CD4-positive, alpha-beta T cell (primary cell): ENCODE measurements around the gene NFIA. TPM values are rescaled to one million over a fixed set of nuclear protein-coding genes. Genes with fewer than 3 reads are reported as not detected.

ENCODE experiments used
- ATAC-seq: fragments of 200-7000 bp; cut with Tn5 transposase; one replicate; pipeline ENCODE4 v1.10.0; 2022; ENCODE audit warnings: mild to moderate bottlenecking; ENCODE audit not compliant: poor library complexity
- CTCF ChIA-PET: fragments of 350-600 bp; sonication (Branson Sonifier 250); formaldehyde crosslinking; loops from one replicate; lab custom pipeline; 2021; ENCODE audit warnings: antibody characterized with exemption, inconsistent platforms; lab: Charles Lee
- POLR2A ChIA-PET: fragments of 350-600 bp; sonication (Branson Sonifier 250); formaldehyde crosslinking; loops from one replicate; lab custom pipeline; 2021; ENCODE audit warnings: antibody characterized with exemption, inconsistent platforms; lab: Charles Lee
- DNase-seq, 14 experiments: peaks; one replicate each; pipeline ENCODE4 v3.0.0-alpha.2; 2013 to 2020; ENCODE audit warnings: mixed read lengths in 2 of 14
- H3K27ac ChIP-seq, 2 donors: one replicate each; pipeline versions ENCODE4 v1.5.1 to v1.7.0; 2013; ENCODE audit warnings: low read length in 2 of 2, low read depth in 1 of 2, mild to moderate bottlenecking in 1 of 2
- H3K27me3 ChIP-seq, 2 experiments: 1 replicate in 1 of 2; 2 replicates in 1 of 2; pipeline versions ENCODE4 v1.6.1 to v1.7.0; 2013; ENCODE audit warnings: low read length in 2 of 2, control low read depth in 1 of 2, mild to moderate bottlenecking in 1 of 2, moderate library complexity in 1 of 2; ENCODE audit not compliant: insufficient read depth in 2 of 2, control insufficient read depth in 1 of 2
- H3K36me3 ChIP-seq: one replicate; pipeline ENCODE4 v1.6.1; 2013; ENCODE audit warnings: low read length, control low read depth; ENCODE audit not compliant: insufficient read depth
- H3K4me1 ChIP-seq: one replicate; pipeline ENCODE4 v1.6.1; 2013; ENCODE audit warnings: low read length, control low read depth; ENCODE audit not compliant: insufficient read depth
- H3K4me3 ChIP-seq: one replicate; pipeline ENCODE4 v1.5.1; 2013; ENCODE audit warnings: mild to moderate bottlenecking, low read length, moderate library complexity
- H3K9me3 ChIP-seq, 2 experiments: 1 replicate in 1 of 2; 2 replicates in 1 of 2; pipeline versions ENCODE4 v1.6.1 to v1.7.0; 2013; ENCODE audit warnings: low read length in 2 of 2, mild to moderate bottlenecking in 2 of 2, control low read depth in 1 of 2, moderate library complexity in 1 of 2; ENCODE audit not compliant: control insufficient read depth in 1 of 2, insufficient read depth in 1 of 2
- H3K27ac Mint-ChIP-seq: one replicate; pipeline ENCODE4 v1.8.0; 2020; ENCODE audit warnings: mixed read lengths
- H3K27me3 Mint-ChIP-seq: one replicate; pipeline ENCODE4 v1.8.0; 2021; ENCODE audit warnings: mixed read lengths
- H3K36me3 Mint-ChIP-seq: one replicate; pipeline ENCODE4 v1.8.0; 2021; ENCODE audit warnings: low read depth, mixed read lengths
- H3K4me1 Mint-ChIP-seq: one replicate; pipeline ENCODE4 v1.8.0; 2021; ENCODE audit warnings: low read depth, mixed read lengths
- H3K4me3 Mint-ChIP-seq: one replicate; pipeline ENCODE4 v1.8.0; 2020; ENCODE audit warnings: mild to moderate bottlenecking, mixed read lengths
- H3K9me3 Mint-ChIP-seq: one replicate; pipeline ENCODE4 v1.8.0; 2020; ENCODE audit warnings: mixed read lengths
- intact Hi-C, 2 experiments: fragments of 100-400 bp; cut with DNase I in 1 of 2; cut with micrococcal nuclease in 1 of 2; formaldehyde crosslinking; loops; one replicate each; pipeline versions ENCODE4 v1.15.1 to v1.9.0; 2023 to 2025; cut with DNase I, micrococcal nuclease
- total RNA-seq, 174 experiments: library from RNA in 2 of 174; stranded (reverse) in 2 of 174; gene quantifications; one replicate each; pipeline ENCODE4 v1.2.3 and lab custom pipeline; 2021 to 2026
- TF ChIP-seq, protein P1 (sequence below): fragments of 200-600 bp; IDR thresholded peaks from one replicate; pipeline ENCODE4 v1.8.0; 2022; ENCODE audit warnings: antibody characterized with exemption, mild to moderate bottlenecking

Gene NFIA
- total RNA-seq, 2 experiments from 2014 or later = 4.8 to 5.9 TPM

GRCh38 chr1:61323681-61324328, 241.4 kb downstream of the NFIA start:
- CTCF ChIA-PET = no interaction called here
- TF ChIP-seq, protein P1, sequence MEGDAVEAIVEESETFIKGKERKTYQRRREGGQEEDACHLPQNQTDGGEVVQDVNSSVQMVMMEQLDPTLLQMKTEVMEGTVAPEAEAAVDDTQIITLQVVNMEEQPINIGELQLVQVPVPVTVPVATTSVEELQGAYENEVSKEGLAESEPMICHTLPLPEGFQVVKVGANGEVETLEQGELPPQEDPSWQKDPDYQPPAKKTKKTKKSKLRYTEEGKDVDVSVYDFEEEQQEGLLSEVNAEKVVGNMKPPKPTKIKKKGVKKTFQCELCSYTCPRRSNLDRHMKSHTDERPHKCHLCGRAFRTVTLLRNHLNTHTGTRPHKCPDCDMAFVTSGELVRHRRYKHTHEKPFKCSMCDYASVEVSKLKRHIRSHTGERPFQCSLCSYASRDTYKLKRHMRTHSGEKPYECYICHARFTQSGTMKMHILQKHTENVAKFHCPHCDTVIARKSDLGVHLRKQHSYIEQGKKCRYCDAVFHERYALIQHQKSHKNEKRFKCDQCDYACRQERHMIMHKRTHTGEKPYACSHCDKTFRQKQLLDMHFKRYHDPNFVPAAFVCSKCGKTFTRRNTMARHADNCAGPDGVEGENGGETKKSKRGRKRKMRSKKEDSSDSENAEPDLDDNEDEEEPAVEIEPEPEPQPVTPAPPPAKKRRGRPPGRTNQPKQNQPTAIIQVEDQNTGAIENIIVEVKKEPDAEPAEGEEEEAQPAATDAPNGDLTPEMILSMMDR = no peak

DNA sequence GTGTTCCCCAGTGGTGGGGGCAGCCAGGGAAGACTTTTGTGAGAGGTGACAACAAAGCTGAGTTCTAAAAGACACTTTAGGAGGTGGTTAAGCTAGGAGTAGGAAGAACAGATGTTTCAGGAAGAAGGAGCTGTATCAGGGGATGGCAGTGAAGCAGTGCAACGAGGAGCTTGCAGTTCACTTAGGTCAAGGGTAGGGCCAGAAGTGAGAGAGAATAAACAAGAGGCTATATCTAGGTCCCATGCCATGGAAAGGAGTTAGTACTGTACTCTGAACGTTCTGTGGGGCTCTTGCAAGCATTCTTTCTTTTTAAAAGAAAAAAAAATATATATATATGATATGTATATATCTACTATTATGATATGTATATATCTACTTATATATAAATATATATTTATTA, 244.4 kb downstream of the NFIA start:
- H3K9me3 ChIP-seq = no peaks in the 10 kb centered on the region
- ATAC-seq (no peak), DNase-seq (no peak)
- intact Hi-C loops = no loop called here
- Mint-ChIP-seq H3K4me1 (no peaks in the 10 kb centered on the region), H3K9me3 (peaks cover 2% of the 10 kb centered on the region), H3K36me3 (no peaks in the 10 kb centered on the region), H3K4me3 (no peak overlapping the region), H3K27ac (no peak overlapping the region), H3K27me3 (no peaks in the 10 kb centered on the region)
- no peak overlapping the region for H3K4me3 ChIP-seq
- no peaks in the 10 kb centered on the region for H3K27me3 ChIP-seq
- TF ChIP-seq, protein P1 = no peak
- POLR2A ChIA-PET = no interaction called here
- H3K27ac ChIP-seq = no peak overlapping the region
- H3K4me1 ChIP-seq = no peaks in the 10 kb centered on the region
- no peaks in the 10 kb centered on the region for H3K36me3 ChIP-seq
- CTCF ChIA-PET = no interaction called here

More at GRCh38 chr1:61323681-61324328, 241.4 kb downstream of the NFIA start:
- intact Hi-C loops = no loop called here
- H3K4me1 ChIP-seq = no peaks in the 10 kb centered on the region
- ATAC-seq (no peak), DNase-seq (no peak)
- H3K27me3 ChIP-seq = no peaks in the 10 kb centered on the region
- Mint-ChIP-seq H3K27me3 (no peaks in the 10 kb centered on the region), H3K4me3 (no peak overlapping the region), H3K36me3 (no peaks in the 10 kb centered on the region), H3K9me3 (peaks cover 2% of the 10 kb centered on the region), H3K27ac (no peak overlapping the region), H3K4me1 (no peaks in the 10 kb centered on the region)
- H3K36me3 ChIP-seq = no peaks in the 10 kb centered on the region
- H3K4me3 ChIP-seq = no peak overlapping the region
- no peaks in the 10 kb centered on the region for H3K9me3 ChIP-seq
- no peak overlapping the region for H3K27ac ChIP-seq
- POLR2A ChIA-PET = no interaction called here

DNA sequence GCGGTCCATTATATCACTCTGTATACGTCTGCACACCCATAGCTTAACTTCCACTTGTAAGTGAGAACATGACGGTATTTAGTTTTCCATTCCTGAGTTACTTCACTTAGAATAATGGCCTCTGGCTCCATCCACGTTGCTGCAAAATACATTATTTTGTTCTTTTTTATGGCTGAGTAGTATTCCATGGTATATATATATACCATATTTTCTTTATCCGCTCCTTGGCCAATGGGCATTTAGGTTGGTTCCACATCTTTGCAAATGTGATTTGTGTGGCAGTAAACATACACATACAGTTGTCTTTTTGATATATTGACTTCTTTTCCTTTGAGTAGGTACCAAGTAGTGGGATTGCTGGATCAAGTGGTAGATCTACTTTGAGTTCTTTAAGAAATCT, 245.1 kb downstream of the NFIA start:
- Histone ChIP-seq H3K4me3 (no peak overlapping the region), H3K27me3 (no peaks in the 10 kb centered on the region), H3K36me3 (no peaks in the 10 kb centered on the region), H3K27ac (no peak overlapping the region), H3K9me3 (no peaks in the 10 kb centered on the region), H3K4me1 (no peaks in the 10 kb centered on the region)
- ATAC-seq = no peak
- intact Hi-C loops = no loop called here
- ChIA-PET CTCF (no interaction called here), POLR2A (no interaction called here)
- TF ChIP-seq, protein P1 = no peak
- H3K36me3 Mint-ChIP-seq = no peaks in the 10 kb centered on the region
- no peak overlapping the region for H3K4me3 Mint-ChIP-seq
- H3K27ac Mint-ChIP-seq = no peak overlapping the region
- H3K4me1 Mint-ChIP-seq = no peaks in the 10 kb centered on the region
- no peak for DNase-seq
- H3K9me3 Mint-ChIP-seq = peaks cover 2% of the 10 kb centered on the region
- no peaks in the 10 kb centered on the region for H3K27me3 Mint-ChIP-seq
